ENCODE data around the gene ALG2. TPM values are rescaled to one million over a fixed set of nuclear protein-coding genes. Genes with fewer than 3 reads are reported as not detected.

The ALG2 gene
- total RNA-seq, 2 experiments from 2014 or later = 26.5 to 35.2 TPM

DNA sequence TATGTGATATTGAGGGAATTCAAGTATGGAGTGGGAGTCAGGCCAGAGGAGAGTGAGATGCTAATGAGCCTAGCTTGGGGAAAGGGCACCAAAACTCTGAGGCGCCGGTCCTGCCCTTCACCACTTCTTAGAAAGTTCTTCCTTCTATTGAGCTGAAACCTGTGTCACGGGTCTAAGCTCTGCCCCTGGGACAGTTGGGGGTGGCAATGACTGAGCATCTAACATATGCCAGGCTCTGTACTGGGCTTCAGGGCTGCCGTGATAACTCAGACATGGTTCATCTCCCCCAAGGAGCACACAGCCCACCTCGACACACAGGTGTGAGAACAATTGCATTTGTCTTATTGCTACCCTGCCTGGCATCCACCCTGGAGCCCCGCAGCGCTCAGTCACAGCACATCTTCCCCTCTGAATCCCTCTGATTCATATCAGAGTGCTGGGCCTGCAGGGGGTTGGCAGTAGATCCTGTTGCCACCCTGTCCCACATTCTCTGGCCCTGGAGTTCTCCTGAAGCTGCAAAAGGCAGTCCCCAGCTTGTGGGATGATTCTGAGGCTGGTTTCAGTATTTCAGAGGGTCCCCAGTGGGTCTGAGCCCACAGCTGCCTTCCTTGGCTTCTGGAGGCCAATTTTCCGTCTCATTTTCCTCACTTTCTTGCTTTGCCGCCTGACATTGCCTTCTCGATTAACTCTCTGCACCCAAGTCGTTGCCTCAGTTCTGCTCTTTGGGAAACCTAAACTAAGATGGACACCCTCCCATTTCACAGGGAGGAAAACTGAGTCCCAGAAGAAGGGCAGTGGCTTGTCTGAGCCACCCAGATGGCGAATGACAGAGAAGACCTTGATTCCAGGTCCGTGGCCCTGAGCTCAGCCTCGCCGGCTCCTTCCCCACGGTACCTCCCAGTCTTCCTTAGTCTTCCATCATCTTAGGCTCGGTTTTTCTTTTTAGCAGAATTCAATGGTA, 42.5 kb downstream of the ALG2 start:
- H3K9me3 ChIP-seq (ENCODE audit: low read length) = no peaks in the 10 kb centered on the region
- CTCF ChIA-PET (ENCODE audit: unreplicated experiment) = no interaction called here
- H3K79me2 ChIP-seq (ENCODE audit: insufficient read depth, low read depth, low read length) = no peaks in the 10 kb centered on the region
- BruUV-seq (replicated peaks) = no TSS peak
- no peaks in the 10 kb centered on the region for H3K36me3 ChIP-seq (ENCODE audit: insufficient read depth, low read length)
- H3K27ac ChIP-seq (ENCODE audit: low read depth, low read length, poor library complexity, severe bottlenecking) = no peak overlapping the region
- POLR2A ChIA-PET = interaction anchor here (0.8 to 1.0 kb wide), 2 partner anchors 31 to 62 kb away, joined by 3 read pairs; no protein-coding TSS in a partner anchor
- no peak for DNase-seq (ENCODE audit: low spot score)
- H3K4me3 ChIP-seq (ENCODE audit: low read depth, low read length, poor library complexity, severe bottlenecking) = no peak overlapping the region
- TF ChIP-seq EZH2phosphoT487 (IDR thresholded peaks at IDR 0.05; ENCODE audit: borderline replicate concordance, low read depth, low read length) = no peak
- TF ChIP-seq, protein P1, sequence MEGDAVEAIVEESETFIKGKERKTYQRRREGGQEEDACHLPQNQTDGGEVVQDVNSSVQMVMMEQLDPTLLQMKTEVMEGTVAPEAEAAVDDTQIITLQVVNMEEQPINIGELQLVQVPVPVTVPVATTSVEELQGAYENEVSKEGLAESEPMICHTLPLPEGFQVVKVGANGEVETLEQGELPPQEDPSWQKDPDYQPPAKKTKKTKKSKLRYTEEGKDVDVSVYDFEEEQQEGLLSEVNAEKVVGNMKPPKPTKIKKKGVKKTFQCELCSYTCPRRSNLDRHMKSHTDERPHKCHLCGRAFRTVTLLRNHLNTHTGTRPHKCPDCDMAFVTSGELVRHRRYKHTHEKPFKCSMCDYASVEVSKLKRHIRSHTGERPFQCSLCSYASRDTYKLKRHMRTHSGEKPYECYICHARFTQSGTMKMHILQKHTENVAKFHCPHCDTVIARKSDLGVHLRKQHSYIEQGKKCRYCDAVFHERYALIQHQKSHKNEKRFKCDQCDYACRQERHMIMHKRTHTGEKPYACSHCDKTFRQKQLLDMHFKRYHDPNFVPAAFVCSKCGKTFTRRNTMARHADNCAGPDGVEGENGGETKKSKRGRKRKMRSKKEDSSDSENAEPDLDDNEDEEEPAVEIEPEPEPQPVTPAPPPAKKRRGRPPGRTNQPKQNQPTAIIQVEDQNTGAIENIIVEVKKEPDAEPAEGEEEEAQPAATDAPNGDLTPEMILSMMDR (conservative IDR thresholded peaks at IDR 0.05; ENCODE audit: low read length) = no peak
- no peaks in the 10 kb centered on the region for H4K20me1 ChIP-seq (ENCODE audit: insufficient read depth, low read length)
- H3K9me2 ChIP-seq (ENCODE audit: insufficient read depth, low read length) = no peaks in the 10 kb centered on the region
- intact Hi-C loops (cut with micrococcal nuclease; ENCODE audit: unreplicated experiment) = no loop called here
- H3K4me1 ChIP-seq (ENCODE audit: insufficient read depth, low read length, poor library complexity, severe bottlenecking) = peaks cover 7% of the 10 kb centered on the region
- no peak overlapping the region for H3K4me2 ChIP-seq (ENCODE audit: low read length)
- no peak overlapping the region; the same call in 1 of the 2 replicates for H2AFZ ChIP-seq (ENCODE audit: low read length)

DNA sequence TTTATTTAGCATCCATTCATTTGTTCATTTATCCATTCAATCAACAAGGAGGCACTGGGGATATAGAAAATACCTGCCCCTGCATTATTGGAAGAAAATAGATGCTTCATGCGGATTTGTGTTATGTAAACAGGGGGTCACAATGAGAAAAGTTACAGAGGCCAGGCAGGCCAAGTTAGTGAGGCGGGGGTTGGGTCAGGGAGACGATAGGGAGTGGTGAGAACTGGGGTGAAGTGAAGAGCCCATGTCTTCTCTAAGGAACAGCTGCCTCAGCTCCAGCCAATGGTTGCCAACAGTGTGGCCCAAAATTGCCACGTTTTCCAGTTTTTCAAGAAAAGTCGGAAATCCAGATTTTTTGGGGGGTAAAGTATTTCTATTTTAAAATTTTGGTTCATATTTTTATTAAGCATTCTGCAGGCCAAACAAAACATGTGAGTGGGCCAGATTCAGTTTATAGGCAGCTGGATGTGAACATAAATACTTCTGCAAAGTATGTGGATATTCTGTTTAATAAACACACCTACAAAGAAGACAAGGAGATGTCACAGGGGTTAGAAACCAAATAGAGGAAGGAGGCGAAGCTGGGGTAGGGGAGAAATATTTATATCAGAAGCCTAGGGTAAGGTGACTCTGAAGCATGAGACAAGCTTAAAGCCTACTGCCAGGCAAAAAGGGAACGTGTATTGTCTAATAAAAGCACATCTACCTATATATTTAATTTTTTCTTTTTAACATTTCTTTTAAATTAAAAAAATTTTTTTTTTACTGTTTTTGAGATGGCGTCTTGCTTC, 44.0 kb downstream of the ALG2 start:
- H3K9me3 ChIP-seq (ENCODE audit: low read length) = no peaks in the 10 kb centered on the region
- intact Hi-C loops (cut with micrococcal nuclease; ENCODE audit: unreplicated experiment) = no loop called here
- peaks cover 7% of the 10 kb centered on the region for H3K4me1 ChIP-seq (ENCODE audit: insufficient read depth, low read length, poor library complexity, severe bottlenecking)
- H3K4me3 ChIP-seq (ENCODE audit: low read depth, low read length, poor library complexity, severe bottlenecking) = no peak overlapping the region
- no peaks in the 10 kb centered on the region for H4K20me1 ChIP-seq (ENCODE audit: insufficient read depth, low read length)
- H3K9me2 ChIP-seq (ENCODE audit: insufficient read depth, low read length) = no peaks in the 10 kb centered on the region
- no TSS peak for BruUV-seq (replicated peaks)
- DNase-seq (ENCODE audit: low spot score) = no peak
- H3K4me2 ChIP-seq (ENCODE audit: low read length) = no peak overlapping the region
- CTCF ChIA-PET (ENCODE audit: unreplicated experiment) = no interaction called here
- H3K79me2 ChIP-seq (ENCODE audit: insufficient read depth, low read depth, low read length) = no peaks in the 10 kb centered on the region
- no peaks in the 10 kb centered on the region for H3K36me3 ChIP-seq (ENCODE audit: insufficient read depth, low read length)
- no peak overlapping the region for H3K27ac ChIP-seq (ENCODE audit: low read depth, low read length, poor library complexity, severe bottlenecking)
- no peak overlapping the region for H2AFZ ChIP-seq (ENCODE audit: low read length)
- TF ChIP-seq, protein P1 (conservative IDR thresholded peaks at IDR 0.05; ENCODE audit: low read length) = no peak
- TF ChIP-seq EZH2phosphoT487 (IDR thresholded peaks at IDR 0.05; ENCODE audit: borderline replicate concordance, low read depth, low read length) = no peak
- POLR2A ChIA-PET = interaction anchor here (0.5 kb wide), 1 partner anchor 739 kb away, joined by 3 read pairs; no protein-coding TSS in a partner anchor
